Measurements from ENCODE around the gene GLUL.

The GLUL gene

GRCh38 chr1:182351790-182352364 lies 39.7 kb downstream of the GLUL start:
- Histone ChIP-seq H3K4me3 (no peak overlapping the region), H3K27ac (no peak overlapping the region)
- TF ChIP-seq CTCF (IDR thresholded peaks at IDR 0.05): no peak
- no peak for DNase-seq (ENCODE audit: low spot score)

- DNase-seq (ENCODE audit: low spot score): no peak
- Histone ChIP-seq H3K4me3 (no peak overlapping the region), H3K27ac (no peak overlapping the region)
- no peak for TF ChIP-seq CTCF (IDR thresholded peaks at IDR 0.05)
These were observed 40.8 kb downstream of the GLUL start for GRCh38 chr1:182350839-182351238.

- H3K4me3 ChIP-seq: no peak overlapping the region
- H3K27ac ChIP-seq: peak overlapping the region; percentile 36 to 77
- peak; percentile 74 for DNase-seq (ENCODE audit: low spot score)
- no peak for TF ChIP-seq CTCF (IDR thresholded peaks at IDR 0.05)
These were observed 42.4 kb downstream of the GLUL start for GRCh38 chr1:182348961-182349747.

- Histone ChIP-seq H3K4me3 (no peak overlapping the region), H3K27ac (no peak overlapping the region)
- no peak for DNase-seq (ENCODE audit: low spot score)
- TF ChIP-seq CTCF (IDR thresholded peaks at IDR 0.05): no peak
These were observed 44.6 kb downstream of the GLUL start for GRCh38 chr1:182347019-182347418.

GRCh38 chr1:182340233-182341058 lies 51.1 kb downstream of the GLUL start:
- Histone ChIP-seq H3K27ac (no peak overlapping the region), H3K4me3 (no peak overlapping the region)
- no peak for TF ChIP-seq CTCF (IDR thresholded peaks at IDR 0.05)
- no peak for DNase-seq (ENCODE audit: low spot score)

GRCh38 chr1:182339684-182340083 lies 51.9 kb downstream of the GLUL start:
- no peak for TF ChIP-seq CTCF (IDR thresholded peaks at IDR 0.05)
- DNase-seq (ENCODE audit: low spot score): no peak
- no peak overlapping the region for H3K4me3 ChIP-seq
- H3K27ac ChIP-seq: no peak overlapping the region
